ENCODE measurements around the gene OR5AC2.

Gene OR5AC2

DNA sequence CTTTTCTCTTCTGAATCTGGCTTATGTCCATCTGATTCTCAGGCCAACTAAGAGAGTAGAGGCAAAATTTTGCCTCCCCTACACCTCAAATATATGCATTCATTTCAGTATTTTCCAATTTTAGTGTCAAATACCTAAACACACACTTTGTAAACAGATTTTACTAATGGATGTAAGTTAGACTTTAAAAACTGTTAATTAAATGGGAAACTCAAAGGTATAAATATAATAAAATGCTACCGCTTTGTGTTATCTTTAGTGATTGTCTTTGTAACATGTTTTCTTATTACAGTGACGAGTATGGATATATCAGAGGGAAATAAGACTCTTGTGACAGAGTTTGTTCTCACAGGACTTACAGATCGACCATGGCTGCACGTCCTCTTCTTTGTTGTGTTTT lies at the start of gene OR5AC2:
OR5AC2 (plus strand) TSS at position 301 of the 400 bp plus-strand sequence; CDS start at position 301, 0 bp downstream.
- DNase-seq (ENCODE audit: low read depth, low spot score) = no peak

- no peak for DNase-seq (ENCODE audit: low read depth, low spot score)
These were observed 48.7 kb upstream of the OR5AC2 start for GRCh38 chr3:98038286-98038685.

GRCh38 chr3:98038876-98039275 lies 48.1 kb upstream of the OR5AC2 start:
- DNase-seq (ENCODE audit: low read depth, low spot score) = no peak

DNA sequence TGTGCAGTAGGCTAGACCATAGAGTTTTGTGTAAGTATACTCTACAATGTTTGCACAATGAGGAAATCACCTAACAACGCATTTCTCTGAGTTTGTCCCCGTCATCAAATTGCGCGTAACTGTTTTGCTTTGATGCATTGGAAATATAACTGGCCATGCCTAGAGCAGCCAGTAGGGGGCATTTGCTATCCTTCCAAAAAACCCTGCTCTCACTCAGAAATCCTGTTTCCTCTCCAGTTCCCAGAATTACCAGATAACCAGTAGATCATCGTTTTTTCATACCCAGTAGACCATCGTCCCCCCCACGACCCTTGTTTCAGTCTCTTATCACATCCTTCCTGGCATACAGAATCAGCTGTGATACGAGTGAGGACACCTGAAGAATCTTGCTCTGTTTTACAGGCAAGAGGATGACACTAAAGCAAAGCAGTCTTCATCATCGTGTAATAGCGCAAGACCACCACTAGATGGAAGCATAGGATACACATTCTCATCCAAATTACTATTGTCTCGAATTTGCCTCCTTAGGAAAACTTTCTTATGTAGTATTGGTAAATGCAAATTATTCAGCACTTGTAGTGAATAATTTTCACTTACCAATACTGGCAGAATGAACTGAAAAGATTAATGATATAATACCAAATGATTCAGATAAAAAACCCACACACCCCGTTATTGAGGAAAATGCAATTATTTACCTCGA lies 47.5 kb upstream of the OR5AC2 start:
- peak; percentile 75 for DNase-seq (ENCODE audit: low read depth, low spot score)

GRCh38 chr3:98041350-98041749 lies 45.6 kb upstream of the OR5AC2 start:
- no peak for DNase-seq (ENCODE audit: low read depth, low spot score)

DNA sequence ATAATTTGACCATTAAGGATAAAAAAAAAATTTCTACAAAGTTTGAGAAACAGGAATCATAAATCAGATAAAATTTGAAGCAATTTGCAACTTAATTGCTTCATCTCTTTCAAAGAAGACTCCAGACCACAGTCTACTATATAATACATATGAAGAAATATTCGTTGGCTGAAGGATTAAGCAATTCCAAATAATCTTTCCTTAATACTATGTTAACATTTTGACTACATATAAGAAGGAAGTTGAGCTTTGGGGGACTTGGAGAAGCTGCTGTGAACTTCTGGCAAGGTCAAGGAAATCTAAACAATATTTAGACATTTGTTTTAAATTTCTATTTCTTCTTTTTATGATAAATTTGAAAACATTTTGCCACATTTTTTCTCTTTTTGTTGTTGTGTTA lies 38.4 kb upstream of the OR5AC2 start:
- no peak for DNase-seq (ENCODE audit: low read depth, low spot score)

- no peak for DNase-seq (ENCODE audit: low read depth, low spot score)
These were observed 37.7 kb upstream of the OR5AC2 start for GRCh38 chr3:98049271-98049670.

- DNase-seq (ENCODE audit: low read depth, low spot score) = no peak
These were observed 30.9 kb upstream of the OR5AC2 start for GRCh38 chr3:98056035-98056434.

GRCh38 chr3:98057631-98058030 lies 29.3 kb upstream of the OR5AC2 start:
- DNase-seq (ENCODE audit: low read depth, low spot score) = no peak

DNA sequence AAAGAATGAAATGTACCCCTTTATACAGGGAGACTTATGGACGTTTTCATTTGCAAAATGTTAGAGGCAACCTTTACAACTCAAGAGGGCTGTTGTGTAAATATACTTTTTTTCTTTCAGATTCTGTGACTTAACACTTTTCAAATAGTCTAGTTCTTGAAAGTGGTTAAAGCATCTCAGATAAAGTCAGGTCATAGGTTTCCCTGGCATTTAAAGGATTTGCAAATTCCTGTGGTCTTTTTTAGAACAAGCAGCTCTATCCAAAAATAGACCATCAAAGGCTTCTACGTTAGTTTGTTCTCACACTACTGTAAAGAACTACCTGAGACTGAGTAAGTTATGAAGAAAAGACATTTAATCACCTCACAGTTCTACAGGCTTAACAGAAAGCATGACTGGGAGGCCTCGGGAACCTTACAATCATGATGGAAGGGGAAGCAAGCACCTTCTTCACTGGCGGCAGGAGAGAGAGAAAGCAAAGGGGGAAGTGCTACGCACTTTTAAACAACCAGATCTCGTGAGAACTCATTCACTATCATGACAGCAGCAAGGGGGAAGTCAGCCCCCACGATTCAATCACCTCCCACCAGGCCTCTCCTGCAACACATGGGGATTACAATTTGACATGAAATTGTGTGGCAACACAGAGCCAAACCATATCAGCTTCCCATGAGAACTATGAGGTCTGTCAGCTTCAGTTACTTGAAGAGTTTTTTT lies 28.6 kb upstream of the OR5AC2 start:
- DNase-seq (ENCODE audit: low read depth, low spot score) = no peak

DNA sequence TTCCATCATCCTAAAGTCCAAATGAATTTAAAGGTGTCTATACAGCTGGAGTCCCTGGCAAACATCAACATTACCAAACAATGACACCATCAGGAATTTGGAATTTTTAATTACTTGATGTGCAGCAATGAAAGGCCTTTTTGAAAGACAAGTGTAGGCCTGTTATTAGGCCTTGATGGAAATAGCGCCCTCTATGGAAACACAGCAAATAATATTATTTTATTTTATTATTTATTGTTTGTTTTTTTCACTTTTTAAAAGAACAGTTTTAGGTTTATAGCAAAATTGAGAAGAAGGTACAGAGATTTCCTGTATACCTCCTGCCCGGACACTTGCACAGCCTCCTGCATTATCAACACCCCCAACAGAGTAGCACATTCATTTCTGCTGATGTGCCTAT lies 18.1 kb upstream of the OR5AC2 start:
- no peak for DNase-seq (ENCODE audit: low read depth, low spot score)

DNA sequence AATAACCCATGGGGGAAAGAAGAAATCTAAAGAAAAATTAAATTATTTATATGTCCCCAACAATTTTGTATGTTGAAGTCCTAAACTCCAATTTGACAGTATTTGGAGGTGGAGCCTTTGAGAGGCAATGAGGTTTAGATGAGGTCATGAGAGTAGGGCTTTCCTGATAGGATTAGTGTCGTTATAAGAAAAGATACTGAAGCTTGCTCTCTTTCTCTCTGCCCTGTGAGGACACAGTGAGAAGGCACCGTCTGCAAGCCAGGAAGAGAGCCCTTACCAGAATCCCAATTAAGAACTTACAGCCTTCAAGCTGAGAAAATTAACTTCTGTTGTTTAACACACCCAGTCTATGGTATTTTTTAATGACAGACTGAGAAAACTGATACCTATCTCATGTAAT lies 16.1 kb upstream of the OR5AC2 start:
- DNase-seq (ENCODE audit: low read depth, low spot score) = no peak

GRCh38 chr3:98073486-98073885 lies 13.5 kb upstream of the OR5AC2 start:
- no peak for DNase-seq (ENCODE audit: low read depth, low spot score)

GRCh38 chr3:98095882-98096281 lies 8.9 kb downstream of the OR5AC2 start:
- DNase-seq (ENCODE audit: low read depth, low spot score) = no peak

DNA sequence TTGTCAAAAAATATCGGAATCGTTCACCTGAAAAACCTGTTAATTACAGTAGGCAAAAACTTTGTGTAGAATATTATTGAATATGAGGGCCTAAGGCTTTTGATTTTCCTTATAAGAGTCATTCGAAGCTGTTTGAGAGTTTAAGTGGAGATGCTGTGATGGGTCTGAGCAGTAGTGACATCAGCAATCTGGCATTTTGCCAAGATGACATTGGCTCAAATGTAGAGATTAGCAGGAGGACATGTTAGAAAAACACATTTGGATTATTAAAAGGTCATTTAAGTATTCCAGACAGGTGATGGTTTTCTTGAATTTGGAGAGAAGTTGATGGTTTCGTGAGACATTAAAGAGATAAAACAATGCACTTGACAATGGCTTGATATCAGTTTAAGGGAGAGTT lies 12.9 kb downstream of the OR5AC2 start:
- no peak for DNase-seq (ENCODE audit: low read depth, low spot score)

DNA sequence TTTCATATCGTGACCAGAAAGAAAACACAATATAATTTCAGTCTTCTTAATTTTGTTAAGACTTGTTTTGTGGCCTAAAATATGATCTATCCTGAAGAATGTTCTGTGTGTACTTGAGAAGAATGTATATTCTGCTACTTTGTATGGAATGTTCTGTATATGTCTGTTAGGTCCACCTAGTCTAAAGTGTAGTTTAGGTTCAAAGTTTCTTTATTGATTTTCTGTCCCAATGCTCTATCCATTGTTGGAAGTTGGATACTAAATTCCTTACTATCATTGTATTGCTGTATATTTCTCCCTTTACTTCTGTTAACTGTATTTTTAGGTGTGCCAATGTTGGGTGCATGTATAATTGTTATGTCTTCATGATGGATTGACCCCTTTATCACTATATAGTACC lies 21.2 kb downstream of the OR5AC2 start:
- DNase-seq (ENCODE audit: low read depth, low spot score) = no peak

DNA sequence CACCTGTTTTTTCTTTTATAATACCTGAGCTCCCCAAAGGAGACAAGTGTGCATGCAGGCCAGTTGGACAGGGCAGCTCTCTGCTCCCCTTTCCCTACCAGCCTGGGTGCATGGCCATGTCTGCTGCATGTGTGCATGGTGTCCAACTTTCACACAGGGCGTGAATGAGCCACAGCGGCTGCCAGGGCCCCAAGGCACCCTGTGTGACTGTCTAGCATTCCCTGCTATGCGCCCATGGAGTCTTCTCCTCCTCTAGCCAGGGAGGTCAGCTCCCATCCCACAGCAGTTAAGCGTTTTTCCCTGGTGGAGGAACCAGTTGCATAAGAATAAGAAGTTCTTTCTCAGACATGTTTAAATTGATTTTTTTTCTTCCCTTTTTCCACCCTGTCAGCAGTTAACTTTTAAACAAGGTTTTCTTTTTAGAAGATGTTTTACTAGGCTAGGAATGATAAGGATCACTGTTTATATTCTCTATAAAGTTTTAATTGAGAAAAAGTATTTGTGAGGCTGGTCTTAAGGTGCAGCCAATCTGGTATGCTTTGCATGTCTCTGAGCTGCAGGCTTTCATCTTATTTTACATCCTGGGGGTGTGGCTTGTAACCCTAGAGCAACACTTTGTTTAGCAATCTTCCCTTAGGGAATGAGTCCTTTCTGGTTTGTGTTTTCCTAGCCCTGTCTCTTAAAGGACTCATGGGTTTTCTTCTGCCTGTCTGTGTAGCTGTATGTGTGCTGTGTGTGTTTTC lies 23.0 kb downstream of the OR5AC2 start:
- DNase-seq (ENCODE audit: low read depth, low spot score) = no peak

- no peak for DNase-seq (ENCODE audit: low read depth, low spot score)
These were observed 23.6 kb downstream of the OR5AC2 start for GRCh38 chr3:98110550-98110908.

- no peak for DNase-seq (ENCODE audit: low read depth, low spot score)
These were observed 27.3 kb downstream of the OR5AC2 start for GRCh38 chr3:98114264-98114663.

GRCh38 chr3:98115717-98116116 lies 28.7 kb downstream of the OR5AC2 start:
- no peak for DNase-seq (ENCODE audit: low read depth, low spot score)

GRCh38 chr3:98130421-98130820 lies 43.4 kb downstream of the OR5AC2 start, which contains the start of gene OR5H1:
Gene OR5H1, plus strand, starts transcription at chr3:98130721. Its CDS starts 1,977 bp downstream, at chr3:98132698.
- no peak for DNase-seq (ENCODE audit: low read depth, low spot score)

DNA sequence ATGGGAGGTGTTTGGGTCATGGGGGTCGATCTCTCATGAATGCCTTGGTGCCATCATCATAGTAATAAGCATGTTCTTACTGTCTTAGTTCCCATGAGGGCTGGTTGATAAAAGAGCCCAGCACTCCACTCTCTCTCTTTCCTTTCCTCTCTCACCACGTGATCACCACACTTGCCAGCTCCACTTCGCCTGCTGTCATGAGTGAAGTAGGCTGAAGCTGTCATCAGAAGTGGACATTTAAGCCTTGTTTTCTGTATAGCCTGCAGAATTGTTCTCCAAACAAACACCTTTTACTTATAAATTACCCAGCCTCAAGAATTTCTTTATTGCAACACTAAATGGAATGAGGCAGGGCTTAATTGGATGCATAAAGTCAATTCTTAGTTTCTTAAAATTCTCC lies 49.7 kb downstream of the OR5AC2 start:
- DNase-seq (ENCODE audit: low read depth, low spot score) = no peak
